Rectal smooth muscle tissue (tissue), 1 donor: ENCODE data around the gene BCOR.
A peak's percentile ranks its signal among the peaks of the same experiment; 100 is the strongest.

Experiments used
- H3K27ac ChIP-seq: one replicate; pipeline ENCODE4 v1.7.0; 2013; ENCODE audit warnings: low read depth, low read length, inconsistent platforms
- H3K27me3 ChIP-seq: one replicate; pipeline ENCODE4 v1.7.0; 2013; ENCODE audit warnings: low read length; ENCODE audit not compliant: control insufficient read depth, insufficient read depth
- H3K36me3 ChIP-seq: one replicate; pipeline ENCODE4 v1.7.0; 2013; ENCODE audit warnings: low read length; ENCODE audit not compliant: control insufficient read depth, insufficient read depth
- H3K4me1 ChIP-seq: one replicate; pipeline ENCODE4 v1.7.0; 2013; ENCODE audit warnings: low read length; ENCODE audit not compliant: control insufficient read depth, insufficient read depth
- H3K4me3 ChIP-seq: one replicate; pipeline ENCODE4 v1.7.0; 2013; ENCODE audit warnings: low read length
- H3K9ac ChIP-seq: one replicate; pipeline ENCODE4 v1.7.0; 2013; ENCODE audit warnings: low read length

Gene BCOR

GRCh38 chrX:40108162-40108958 lies 10.6 kb upstream of the BCOR start:
- peak overlapping the region; percentile 76 for H3K27ac ChIP-seq
- H3K4me1 ChIP-seq = peaks cover 8% of the 10 kb centered on the region
- no peak overlapping the region for H3K9ac ChIP-seq
- no peaks in the 10 kb centered on the region for H3K36me3 ChIP-seq
- H3K4me3 ChIP-seq = peak overlapping the region; percentile 61
- H3K27me3 ChIP-seq = no peaks in the 10 kb centered on the region

- peaks cover 8% of the 10 kb centered on the region for H3K4me1 ChIP-seq
- H3K27ac ChIP-seq = peak overlapping the region; percentile 76
- H3K4me3 ChIP-seq = peak overlapping the region; percentile 66
These were observed 9.8 kb upstream of the BCOR start for GRCh38 chrX:40107291-40108161.

DNA sequence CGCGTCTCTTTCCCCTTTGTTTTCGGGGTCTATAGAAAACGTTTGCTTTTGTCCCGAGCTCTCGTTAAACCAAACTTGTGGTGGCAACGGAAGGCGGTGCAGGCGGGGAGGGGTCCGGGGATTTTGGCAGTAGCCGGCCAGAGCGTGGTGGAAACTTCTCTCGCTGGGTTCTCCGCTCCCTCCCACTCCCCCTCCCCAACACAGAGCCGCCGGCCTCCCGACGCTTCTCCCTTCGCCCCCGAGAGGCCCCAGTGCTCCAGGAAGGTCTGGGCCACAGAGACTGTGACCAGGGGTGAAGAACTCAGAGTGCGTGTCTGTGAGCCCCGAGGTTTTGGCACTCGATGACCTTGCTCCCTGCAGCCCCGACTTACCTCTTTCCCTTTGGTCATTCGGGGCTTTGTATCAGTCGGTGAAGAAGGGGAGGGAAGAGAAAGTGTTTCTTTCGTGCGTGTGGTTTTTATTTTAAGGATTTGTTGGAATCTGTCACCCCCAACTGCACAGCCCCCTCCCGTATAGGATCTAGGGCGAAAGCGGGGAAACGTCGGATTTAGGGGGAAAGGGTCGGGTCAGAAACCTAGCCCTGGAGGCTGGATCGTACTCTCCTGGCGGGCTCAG lies 9.0 kb upstream of the BCOR start:
- Histone ChIP-seq H3K4me3 (peak overlapping the region; percentile 66), H3K9ac (peak overlapping the region; percentile 38), H3K27ac (peak overlapping the region; percentile 76), H3K27me3 (no peaks in the 10 kb centered on the region), H3K36me3 (no peaks in the 10 kb centered on the region), H3K4me1 (peaks cover 8% of the 10 kb centered on the region)

More at GRCh38 chrX:40107291-40108161, 9.8 kb upstream of the BCOR start:
- Histone ChIP-seq H3K27me3 (no peaks in the 10 kb centered on the region), H3K9ac (peak overlapping the region; percentile 17), H3K36me3 (no peaks in the 10 kb centered on the region)

GRCh38 chrX:40105835-40106675 lies 8.3 kb upstream of the BCOR start:
- peaks cover 8% of the 10 kb centered on the region for H3K4me1 ChIP-seq
- peak overlapping the region; percentile 73 for H3K4me3 ChIP-seq
- H3K27ac ChIP-seq = peak overlapping the region; percentile 77
- no peaks in the 10 kb centered on the region for H3K27me3 ChIP-seq
- H3K9ac ChIP-seq = no peak overlapping the region
- H3K36me3 ChIP-seq = no peaks in the 10 kb centered on the region

DNA sequence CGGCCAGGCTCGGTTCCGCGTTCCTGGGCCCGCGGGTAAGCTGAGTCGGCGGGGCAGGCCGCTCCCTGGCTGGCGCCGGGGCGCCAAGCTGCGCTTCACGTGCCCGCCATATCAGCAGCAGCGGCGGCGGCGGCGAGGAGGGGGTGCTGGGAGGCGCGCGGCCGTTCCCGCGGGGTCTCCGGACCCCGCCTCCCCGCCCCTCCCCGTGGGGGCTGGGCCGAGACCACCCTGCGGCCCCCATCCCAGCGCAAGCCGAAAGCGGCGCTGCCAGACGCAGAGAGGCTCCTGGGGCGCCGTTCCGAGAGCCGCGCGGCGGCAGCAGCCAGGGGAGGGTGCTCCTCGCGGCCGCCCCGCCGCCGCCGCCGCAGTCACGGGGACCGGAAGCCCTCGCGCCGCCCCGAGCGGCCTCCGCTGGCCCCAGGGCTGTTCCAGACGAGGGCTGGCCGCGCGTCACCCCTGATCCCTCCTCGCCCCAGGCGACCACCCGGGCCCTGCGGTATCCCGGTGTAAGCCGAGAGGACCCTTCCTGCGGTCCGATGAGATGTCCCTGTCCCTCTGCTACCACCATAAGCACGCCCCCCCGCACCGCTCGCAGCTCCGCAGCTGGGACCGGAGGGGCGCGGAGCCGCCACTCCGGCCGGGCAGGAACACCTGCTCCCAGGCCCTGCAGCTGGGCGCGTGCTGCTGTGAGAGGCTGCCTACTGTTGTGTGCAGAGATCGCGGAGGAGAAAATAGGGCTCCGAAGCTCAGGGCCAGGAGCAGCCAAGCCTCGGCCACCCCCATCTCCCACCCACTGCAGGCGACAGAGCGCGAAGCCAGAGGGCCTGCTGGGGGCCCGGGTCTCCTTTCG lies 7.5 kb upstream of the BCOR start:
- peak overlapping the region; percentile 73 for H3K4me3 ChIP-seq
- H3K27me3 ChIP-seq = no peaks in the 10 kb centered on the region
- H3K36me3 ChIP-seq = no peaks in the 10 kb centered on the region
- H3K27ac ChIP-seq = peak overlapping the region; percentile 77
- peaks cover 6% of the 10 kb centered on the region for H3K4me1 ChIP-seq
- peak overlapping the region; percentile 45 for H3K9ac ChIP-seq

GRCh38 chrX:40104630-40104984 lies 6.8 kb upstream of the BCOR start:
- Histone ChIP-seq H3K27me3 (no peaks in the 10 kb centered on the region), H3K27ac (peak overlapping the region; percentile 77), H3K4me3 (peak overlapping the region; percentile 73), H3K9ac (no peak overlapping the region), H3K36me3 (no peaks in the 10 kb centered on the region), H3K4me1 (peaks cover 8% of the 10 kb centered on the region)

DNA sequence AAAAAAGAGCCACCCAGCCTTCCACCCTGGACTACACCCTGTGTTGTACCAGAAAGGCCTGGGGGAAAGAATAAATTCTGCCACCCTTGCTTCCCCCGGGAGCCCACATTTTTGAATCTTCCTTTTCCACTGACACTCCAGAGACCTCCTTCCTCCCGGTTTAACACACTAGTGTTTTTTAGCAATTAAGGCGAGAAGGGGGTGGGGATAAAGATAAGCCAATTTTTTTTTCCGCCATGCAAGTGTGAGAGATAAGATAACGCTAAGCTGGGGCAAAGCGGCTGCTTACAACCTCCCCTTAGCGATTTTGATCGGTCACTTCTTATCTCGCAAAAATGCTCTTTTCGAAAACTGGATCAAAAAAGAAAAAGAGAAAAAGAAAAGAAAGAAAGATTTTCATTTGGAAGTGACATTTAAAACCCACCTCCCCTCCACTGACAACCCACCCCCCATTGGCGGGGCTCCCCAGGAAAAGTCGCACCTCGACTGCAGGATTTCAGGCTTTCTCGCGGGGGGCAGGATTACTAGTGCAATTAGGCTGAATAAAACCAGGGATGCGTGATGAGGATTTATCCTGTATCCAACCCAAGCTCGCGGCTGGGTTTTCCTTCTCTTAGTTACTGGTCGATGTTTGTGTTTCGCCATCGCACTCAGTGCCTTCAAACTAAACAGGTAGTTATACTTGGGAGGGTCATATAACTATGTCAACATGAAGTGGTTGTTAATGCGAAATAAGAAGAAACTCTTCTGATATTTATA lies 6.0 kb upstream of the BCOR start:
- H3K27ac ChIP-seq = no peak overlapping the region
- H3K27me3 ChIP-seq = no peaks in the 10 kb centered on the region
- no peaks in the 10 kb centered on the region for H3K36me3 ChIP-seq
- H3K4me3 ChIP-seq = peak overlapping the region; percentile 5
- H3K9ac ChIP-seq = no peak overlapping the region
- H3K4me1 ChIP-seq = peaks cover 10% of the 10 kb centered on the region

- Histone ChIP-seq H3K36me3 (no peaks in the 10 kb centered on the region), H3K9ac (no peak overlapping the region), H3K27me3 (peaks cover 1% of the 10 kb centered on the region), H3K4me3 (no peak overlapping the region), H3K4me1 (peaks cover 10% of the 10 kb centered on the region), H3K27ac (no peak overlapping the region)
These were observed 4.9 kb upstream of the BCOR start for GRCh38 chrX:40102393-40103381.

DNA sequence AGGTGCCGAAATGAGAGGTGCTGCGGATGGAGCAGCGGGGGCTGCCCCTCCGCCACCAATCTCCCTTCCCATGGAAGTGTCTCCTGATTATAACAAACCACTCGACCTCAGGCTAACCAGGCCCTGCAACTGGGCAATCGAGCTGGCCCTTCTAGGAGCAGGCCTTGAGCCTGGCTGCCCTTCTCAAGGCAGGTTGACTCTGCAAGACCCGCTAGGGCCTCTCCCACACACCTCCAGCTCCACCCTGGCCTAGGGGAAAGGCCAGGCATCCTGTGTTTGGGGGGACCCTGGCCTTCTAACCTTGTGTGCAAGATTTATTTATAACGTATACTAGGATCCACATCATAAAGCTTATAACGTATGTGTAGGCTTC lies 3.7 kb upstream of the BCOR start:
- Histone ChIP-seq H3K4me3 (no peak overlapping the region), H3K9ac (no peak overlapping the region), H3K27ac (peak overlapping the region; percentile 4), H3K27me3 (peaks cover 2% of the 10 kb centered on the region), H3K4me1 (peaks cover 6% of the 10 kb centered on the region), H3K36me3 (no peaks in the 10 kb centered on the region)
